ENCODE data around the gene GLP1R. TPM values are rescaled to one million over a fixed set of nuclear protein-coding genes. Genes with fewer than 3 reads are reported as not detected.

The GLP1R gene
- total and polyA plus RNA-seq, 4 donors: 0.06 to 1.3 (median 0.13) TPM

GRCh38 chr6:39060467-39061160 lies 12.0 kb downstream of the GLP1R start:
- Histone ChIP-seq H3K4me3 (no peak overlapping the region), H3K27ac (ENCODE audit: low read depth in 1 of 2, low read length in 1 of 2) (no peak overlapping the region), H3K4me1 (ENCODE audit: control insufficient read depth in 5 of 5, insufficient read depth in 5 of 5, low read length in 5 of 5) (no peaks in the 10 kb centered on the region), H3K27me3 (ENCODE audit: control insufficient read depth in 3 of 3, insufficient read depth in 3 of 3, low read length in 2 of 3) (no peaks in the 10 kb centered on the region), H3K36me3 (ENCODE audit: control insufficient read depth in 4 of 4, insufficient read depth in 4 of 4, low read length in 4 of 4) (no peaks in the 10 kb centered on the region), H3K9ac (ENCODE audit: insufficient read depth in 1 of 2, low read length in 2 of 2) (no peak overlapping the region), H3K9me3 (ENCODE audit: control insufficient read depth in 4 of 4, insufficient read depth in 3 of 4, low read length in 3 of 4) (no peaks in the 10 kb centered on the region)
- DNase-seq (no peak), ATAC-seq (ENCODE audit: insufficient read depth, low FRiP score) (no peak)
- TF ChIP-seq, protein P1, sequence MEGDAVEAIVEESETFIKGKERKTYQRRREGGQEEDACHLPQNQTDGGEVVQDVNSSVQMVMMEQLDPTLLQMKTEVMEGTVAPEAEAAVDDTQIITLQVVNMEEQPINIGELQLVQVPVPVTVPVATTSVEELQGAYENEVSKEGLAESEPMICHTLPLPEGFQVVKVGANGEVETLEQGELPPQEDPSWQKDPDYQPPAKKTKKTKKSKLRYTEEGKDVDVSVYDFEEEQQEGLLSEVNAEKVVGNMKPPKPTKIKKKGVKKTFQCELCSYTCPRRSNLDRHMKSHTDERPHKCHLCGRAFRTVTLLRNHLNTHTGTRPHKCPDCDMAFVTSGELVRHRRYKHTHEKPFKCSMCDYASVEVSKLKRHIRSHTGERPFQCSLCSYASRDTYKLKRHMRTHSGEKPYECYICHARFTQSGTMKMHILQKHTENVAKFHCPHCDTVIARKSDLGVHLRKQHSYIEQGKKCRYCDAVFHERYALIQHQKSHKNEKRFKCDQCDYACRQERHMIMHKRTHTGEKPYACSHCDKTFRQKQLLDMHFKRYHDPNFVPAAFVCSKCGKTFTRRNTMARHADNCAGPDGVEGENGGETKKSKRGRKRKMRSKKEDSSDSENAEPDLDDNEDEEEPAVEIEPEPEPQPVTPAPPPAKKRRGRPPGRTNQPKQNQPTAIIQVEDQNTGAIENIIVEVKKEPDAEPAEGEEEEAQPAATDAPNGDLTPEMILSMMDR (IDR thresholded peaks at IDR 0.05; ENCODE audit: control extremely low read depth, extremely low read depth): no peak
- 84 to 87% methylated on average over 7 of the region's 7 CpGs for WGBS, 2 donors

DNA sequence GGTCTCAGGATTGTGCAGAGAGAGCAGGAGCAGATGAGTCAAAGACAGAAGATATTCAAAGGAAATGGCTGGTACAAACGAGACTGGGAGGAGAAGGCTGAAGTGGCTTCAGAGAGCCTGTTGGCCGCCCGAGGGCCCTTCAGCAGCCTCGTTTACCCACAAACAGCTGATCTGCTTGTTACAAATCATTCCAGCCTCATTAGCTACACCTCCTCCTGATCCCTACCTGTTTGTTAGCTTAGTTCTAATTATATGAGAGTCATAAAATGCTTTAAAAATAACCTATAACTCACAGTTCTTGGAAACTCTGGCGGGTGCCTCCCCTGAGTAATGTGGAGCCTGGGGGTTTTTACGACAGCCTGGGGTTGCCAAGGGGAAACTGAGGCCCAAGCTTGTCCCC lies 12.6 kb downstream of the GLP1R start:
- no peak overlapping the region for H3K27ac ChIP-seq (ENCODE audit: low read depth in 1 of 2, low read length in 1 of 2)
- 58 to 62% methylated on average over 6 of the region's 6 CpGs for WGBS, 2 donors
- H3K4me3 ChIP-seq: no peak overlapping the region
- TF ChIP-seq, protein P1 (IDR thresholded peaks at IDR 0.05; ENCODE audit: control extremely low read depth, extremely low read depth): no peak
- no peaks in the 10 kb centered on the region for H3K9me3 ChIP-seq (ENCODE audit: control insufficient read depth in 4 of 4, insufficient read depth in 3 of 4, low read length in 3 of 4)
- no peaks in the 10 kb centered on the region for H3K27me3 ChIP-seq (ENCODE audit: control insufficient read depth in 3 of 3, insufficient read depth in 3 of 3, low read length in 2 of 3)
- H3K36me3 ChIP-seq (ENCODE audit: control insufficient read depth in 4 of 4, insufficient read depth in 4 of 4, low read length in 4 of 4): no peaks in the 10 kb centered on the region
- no peak overlapping the region for H3K9ac ChIP-seq (ENCODE audit: insufficient read depth in 1 of 2, low read length in 2 of 2)
- DNase-seq (no peak), ATAC-seq (ENCODE audit: insufficient read depth, low FRiP score) (no peak)
- no peaks in the 10 kb centered on the region for H3K4me1 ChIP-seq (ENCODE audit: control insufficient read depth in 5 of 5, insufficient read depth in 5 of 5, low read length in 5 of 5)

DNA sequence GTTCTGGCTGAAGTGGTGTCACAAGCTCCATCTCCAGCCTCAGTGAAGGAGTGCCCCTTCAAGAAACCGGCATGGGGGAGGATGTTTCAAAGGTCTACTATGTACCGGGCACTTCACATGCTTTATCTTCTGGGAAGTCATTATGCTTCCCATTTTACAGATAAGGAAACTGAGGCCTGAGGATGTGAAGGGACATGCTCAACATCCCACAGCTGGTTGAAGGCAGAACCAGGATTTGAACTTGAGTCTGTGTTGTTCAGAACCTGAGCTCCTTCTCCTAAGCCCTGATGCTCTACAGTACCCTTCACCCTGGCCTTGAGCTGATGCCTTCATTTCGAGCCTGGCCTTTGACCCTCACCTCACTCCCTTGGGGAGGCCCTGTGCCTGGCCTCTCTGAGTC lies 13.0 kb downstream of the GLP1R start:
- no peak for DNase-seq
- H3K27ac ChIP-seq (ENCODE audit: low read depth in 1 of 2, low read length in 1 of 2): no peak overlapping the region
- no peak overlapping the region for H3K9ac ChIP-seq (ENCODE audit: insufficient read depth in 1 of 2, low read length in 2 of 2)
- TF ChIP-seq, protein P1 (IDR thresholded peaks at IDR 0.05; ENCODE audit: control extremely low read depth, extremely low read depth): no peak
- no peaks in the 10 kb centered on the region for H3K27me3 ChIP-seq (ENCODE audit: control insufficient read depth in 3 of 3, insufficient read depth in 3 of 3, low read length in 2 of 3)
- ATAC-seq (ENCODE audit: insufficient read depth, low FRiP score): no peak
- no peaks in the 10 kb centered on the region for H3K36me3 ChIP-seq (ENCODE audit: control insufficient read depth in 4 of 4, insufficient read depth in 4 of 4, low read length in 4 of 4)
- H3K4me1 ChIP-seq (ENCODE audit: control insufficient read depth in 5 of 5, insufficient read depth in 5 of 5, low read length in 5 of 5): no peaks in the 10 kb centered on the region
- H3K4me3 ChIP-seq: no peak overlapping the region
- WGBS, 2 donors: 81 to 85% methylated on average over 3 of the region's 3 CpGs
- H3K9me3 ChIP-seq (ENCODE audit: control insufficient read depth in 4 of 4, insufficient read depth in 3 of 4, low read length in 3 of 4): no peaks in the 10 kb centered on the region

Data from lung (tissue), 12 donors.